HCT116 (cell line): ENCODE measurements around the gene DYNLT1. TPM values are rescaled to one million over a fixed set of nuclear protein-coding genes. Genes with fewer than 3 reads are reported as not detected.

Experiments used
- ATAC-seq: fragments of 200-7000 bp; cut with Tn5 transposase; 2 replicates; pipeline ENCODE4 v1.9.1; 2020; ENCODE audit warnings: mild to moderate bottlenecking, moderate library complexity
- BruUV-seq: library from RNA; stranded (reverse); fragments of 400-500 nt; replicated peaks from 2 replicates; lab custom pipeline; 2021; lab: Mats Ljungman, UMichigan
- CTCF ChIA-PET: fragments of 300-600 bp; sonication (Branson Sonifier 250); formaldehyde crosslinking; loops from one replicate; lab custom pipeline; 2021; ENCODE audit warnings: antibody characterized with exemption; lab: Charles Lee
- POLR2A ChIA-PET: fragments of 300-600, 350-600 bp; sonication (Branson Sonifier 250); formaldehyde crosslinking; loops from one replicate; lab custom pipeline; 2021; ENCODE audit warnings: antibody characterized with exemption; lab: Charles Lee
- RAD21 ChIA-PET, 2 experiments: fragments of 300-600 bp; sonication (Branson Sonifier 250); formaldehyde crosslinking; loops; one replicate each; lab custom pipeline; 2023; ENCODE audit warnings: low total read pairs in 2 of 2; ENCODE audit not compliant: uncharacterized antibody in 2 of 2, unreplicated experiment in 2 of 2, low non-redundant PET in 1 of 2; lab: Charles Lee
- DNase-seq: peaks from one replicate; pipeline ENCODE4 v3.0.0-alpha.2; 2010; ENCODE audit warnings: low read depth, low spot score
- H2AFZ ChIP-seq: fragments of 200-600 bp; shearing (Covaris generic), sonication (generic); 2 replicates; pipeline ENCODE4 v1.6.1; 2017; ENCODE audit warnings: low read depth, mixed run types, mixed read lengths, antibody characterized with exemption, low read length; ENCODE audit not compliant: poor library complexity, severe bottlenecking
- H3K27ac ChIP-seq: 2 replicates; pipeline ENCODE4 v1.5.1; 2012; ENCODE audit warnings: low read depth, low read length
- H3K27me3 ChIP-seq: fragments of 200-600 bp; sonication (generic); 2 replicates; pipeline ENCODE4 v1.6.1; 2016; ENCODE audit warnings: mixed run types, low read length, mixed read lengths; ENCODE audit not compliant: insufficient read depth
- H3K36me3 ChIP-seq, 2 experiments: fragments of 200-500 bp in 1 of 2; fragments of 200-600 bp in 1 of 2; sonication (Bioruptor generic) in 1 of 2; sonication (generic) in 1 of 2; 2 replicates each; pipeline versions ENCODE4 v1.5.1 to v1.6.1; 2014 to 2016; ENCODE audit warnings: low read length in 2 of 2, inconsistent platforms in 1 of 2, mixed read lengths in 1 of 2, mixed run types in 1 of 2; ENCODE audit not compliant: insufficient read depth in 2 of 2, control insufficient read depth in 1 of 2
- H3K4me1 ChIP-seq, 2 experiments: fragments of 200-600 bp in 1 of 2; sonication (generic) in 1 of 2; 2 replicates each; pipeline versions ENCODE4 v1.5.1 to v1.6.1; 2012 to 2017; ENCODE audit warnings: low read length in 2 of 2, inconsistent platforms in 1 of 2, mild to moderate bottlenecking in 1 of 2, mixed read lengths in 1 of 2, mixed run types in 1 of 2, moderate library complexity in 1 of 2; ENCODE audit not compliant: insufficient read depth in 2 of 2, control insufficient read depth in 1 of 2
- H3K4me2 ChIP-seq: fragments of 200-600 bp; sonication (generic); 2 replicates; pipeline ENCODE4 v1.6.1; 2017; ENCODE audit warnings: mixed run types, low read length, mixed read lengths
- H3K4me3 ChIP-seq, 2 experiments: fragments of 200-600 bp in 1 of 2; sonication (generic) in 1 of 2; replicated peaks in 1 of 2; 2 replicates each; pipeline ENCODE4 v1.5.1; 2011 to 2016; ENCODE audit warnings: low read length in 2 of 2, control low read depth in 1 of 2, low read depth in 1 of 2, mild to moderate bottlenecking in 1 of 2, mixed read lengths in 1 of 2, mixed run types in 1 of 2
- H3K79me2 ChIP-seq: fragments of 200-600 bp; sonication (generic); 2 replicates; pipeline ENCODE4 v1.6.1; 2017; ENCODE audit warnings: mild to moderate bottlenecking, mixed run types, low read length, moderate library complexity, mixed read lengths; ENCODE audit not compliant: insufficient read depth
- H3K9ac ChIP-seq: fragments of 200-600 bp; sonication (generic); 2 replicates; pipeline ENCODE4 v1.6.1; 2016; ENCODE audit warnings: low read length, mixed read lengths
- H3K9me2 ChIP-seq: fragments of 200-600 bp; sonication (generic), shearing (Covaris generic); 2 replicates; pipeline ENCODE4 v1.6.1; 2017; ENCODE audit warnings: mixed run types, mild to moderate bottlenecking, moderate library complexity; ENCODE audit not compliant: insufficient read depth
- H3K9me3 ChIP-seq, 2 experiments: fragments of 200-500 bp in 1 of 2; fragments of 200-600 bp in 1 of 2; sonication (Bioruptor generic) in 1 of 2; sonication (generic) in 1 of 2; 2 replicates each; pipeline ENCODE4 v1.6.1; 2014 to 2017; ENCODE audit warnings: low read length in 2 of 2, mixed read lengths in 2 of 2, inconsistent platforms in 1 of 2, low read depth in 1 of 2, mild to moderate bottlenecking in 1 of 2, mixed run types in 1 of 2, moderate library complexity in 1 of 2; ENCODE audit not compliant: control insufficient read depth in 1 of 2, insufficient read depth in 1 of 2
- H4K20me1 ChIP-seq: fragments of 200-600 bp; sonication (generic), shearing (Covaris generic); 2 replicates; pipeline ENCODE4 v1.6.1; 2017; ENCODE audit warnings: mixed run types, mild to moderate bottlenecking, moderate library complexity; ENCODE audit not compliant: insufficient read depth
- FOSL1 ChIP-seq: IDR thresholded peaks from 2 replicates; pipeline ENCODE4 v1.6.1; 2012; ENCODE audit warnings: low read depth
- SRF ChIP-seq: IDR thresholded peaks from 2 replicates; pipeline ENCODE4 v1.6.1; 2012; ENCODE audit warnings: low read depth
- intact Hi-C: fragments of 100-400 bp; cut with micrococcal nuclease; formaldehyde crosslinking; loops from 2 replicates; pipeline ENCODE4 v1.10.0; 2022
- total RNA-seq: library from RNA; stranded (reverse); gene quantifications from one replicate; pipeline ENCODE4 v1.2.1, GENCODE V29; 2021; ENCODE audit not compliant: unreplicated experiment
- TF ChIP-seq, protein P1 (sequence below): IDR thresholded peaks from 2 replicates; pipeline ENCODE4 v1.6.1; 2012
- TF ChIP-seq, protein P2 (sequence below): IDR thresholded peaks from 2 replicates; pipeline ENCODE4 v1.6.1; 2012; ENCODE audit warnings: low read depth

The DYNLT1 gene
- total RNA-seq, 1 experiment from 2014 or later = 239 TPM

DNA sequence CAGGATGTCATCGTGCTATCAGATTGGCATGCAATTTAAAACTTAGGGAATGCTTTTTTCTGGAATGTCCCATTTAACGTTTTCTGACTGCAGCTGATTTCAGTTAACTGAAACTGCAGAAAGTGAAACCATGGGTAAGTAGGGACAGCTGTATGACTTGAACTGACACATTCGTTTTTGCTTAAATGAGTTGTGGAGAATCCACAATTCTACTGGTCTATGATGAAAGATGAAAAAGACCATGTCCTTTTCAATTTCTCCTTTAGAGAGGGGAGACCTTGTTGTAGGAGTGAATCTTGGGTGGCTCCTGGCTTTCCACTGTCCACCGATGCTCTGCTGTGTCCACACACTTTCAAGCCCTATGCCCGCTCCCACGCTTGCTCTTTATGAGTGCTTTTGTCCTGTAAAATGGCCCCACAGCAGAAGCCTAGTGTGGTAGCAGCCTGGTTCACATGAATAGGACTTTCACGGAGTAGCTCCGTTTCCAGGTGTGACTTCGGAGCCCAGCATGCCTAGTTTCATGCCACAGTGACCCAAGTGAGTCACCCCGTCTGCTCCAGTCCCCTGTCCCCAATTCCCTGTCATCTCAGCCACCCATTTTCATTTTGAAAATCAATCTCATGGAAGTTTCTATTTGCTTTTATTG, 21.9 kb downstream of the DYNLT1 start:
- no peak overlapping the region for H3K9ac ChIP-seq
- TF ChIP-seq, protein P1, sequence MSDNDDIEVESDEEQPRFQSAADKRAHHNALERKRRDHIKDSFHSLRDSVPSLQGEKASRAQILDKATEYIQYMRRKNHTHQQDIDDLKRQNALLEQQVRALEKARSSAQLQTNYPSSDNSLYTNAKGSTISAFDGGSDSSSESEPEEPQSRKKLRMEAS = no peak
- no peak for TF ChIP-seq SRF
- TF ChIP-seq, protein P2, sequence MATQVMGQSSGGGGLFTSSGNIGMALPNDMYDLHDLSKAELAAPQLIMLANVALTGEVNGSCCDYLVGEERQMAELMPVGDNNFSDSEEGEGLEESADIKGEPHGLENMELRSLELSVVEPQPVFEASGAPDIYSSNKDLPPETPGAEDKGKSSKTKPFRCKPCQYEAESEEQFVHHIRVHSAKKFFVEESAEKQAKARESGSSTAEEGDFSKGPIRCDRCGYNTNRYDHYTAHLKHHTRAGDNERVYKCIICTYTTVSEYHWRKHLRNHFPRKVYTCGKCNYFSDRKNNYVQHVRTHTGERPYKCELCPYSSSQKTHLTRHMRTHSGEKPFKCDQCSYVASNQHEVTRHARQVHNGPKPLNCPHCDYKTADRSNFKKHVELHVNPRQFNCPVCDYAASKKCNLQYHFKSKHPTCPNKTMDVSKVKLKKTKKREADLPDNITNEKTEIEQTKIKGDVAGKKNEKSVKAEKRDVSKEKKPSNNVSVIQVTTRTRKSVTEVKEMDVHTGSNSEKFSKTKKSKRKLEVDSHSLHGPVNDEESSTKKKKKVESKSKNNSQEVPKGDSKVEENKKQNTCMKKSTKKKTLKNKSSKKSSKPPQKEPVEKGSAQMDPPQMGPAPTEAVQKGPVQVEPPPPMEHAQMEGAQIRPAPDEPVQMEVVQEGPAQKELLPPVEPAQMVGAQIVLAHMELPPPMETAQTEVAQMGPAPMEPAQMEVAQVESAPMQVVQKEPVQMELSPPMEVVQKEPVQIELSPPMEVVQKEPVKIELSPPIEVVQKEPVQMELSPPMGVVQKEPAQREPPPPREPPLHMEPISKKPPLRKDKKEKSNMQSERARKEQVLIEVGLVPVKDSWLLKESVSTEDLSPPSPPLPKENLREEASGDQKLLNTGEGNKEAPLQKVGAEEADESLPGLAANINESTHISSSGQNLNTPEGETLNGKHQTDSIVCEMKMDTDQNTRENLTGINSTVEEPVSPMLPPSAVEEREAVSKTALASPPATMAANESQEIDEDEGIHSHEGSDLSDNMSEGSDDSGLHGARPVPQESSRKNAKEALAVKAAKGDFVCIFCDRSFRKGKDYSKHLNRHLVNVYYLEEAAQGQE = no peak
- no peak for TF ChIP-seq FOSL1
- no peaks in the 10 kb centered on the region for H3K9me2 ChIP-seq
- no peak for DNase-seq
- H3K36me3 ChIP-seq = peaks cover 16 to 41% of the 10 kb centered on the region in 2 experiments
- H3K9me3 ChIP-seq = no peaks in the 10 kb centered on the region
- H3K4me2 ChIP-seq = no peak overlapping the region
- RAD21 ChIA-PET = no interaction called here
- ATAC-seq = no peak
- H2AFZ ChIP-seq = no peak overlapping the region
- peaks cover 11% of the 10 kb centered on the region; the same call in 1 of the 2 replicates for H3K79me2 ChIP-seq
- no peak overlapping the region for H3K4me3 ChIP-seq
- BruUV-seq = no TSS peak
- no peaks in the 10 kb centered on the region for H4K20me1 ChIP-seq
- no peak overlapping the region for H3K27ac ChIP-seq
- POLR2A ChIA-PET = no interaction called here
- intact Hi-C loops = no loop called here
- no peaks in the 10 kb centered on the region for H3K27me3 ChIP-seq
- CTCF ChIA-PET = no interaction called here
- H3K4me1 ChIP-seq = no peaks in the 10 kb centered on the region
